Measurements from ENCODE around the gene SPEF2.

Gene SPEF2

DNA sequence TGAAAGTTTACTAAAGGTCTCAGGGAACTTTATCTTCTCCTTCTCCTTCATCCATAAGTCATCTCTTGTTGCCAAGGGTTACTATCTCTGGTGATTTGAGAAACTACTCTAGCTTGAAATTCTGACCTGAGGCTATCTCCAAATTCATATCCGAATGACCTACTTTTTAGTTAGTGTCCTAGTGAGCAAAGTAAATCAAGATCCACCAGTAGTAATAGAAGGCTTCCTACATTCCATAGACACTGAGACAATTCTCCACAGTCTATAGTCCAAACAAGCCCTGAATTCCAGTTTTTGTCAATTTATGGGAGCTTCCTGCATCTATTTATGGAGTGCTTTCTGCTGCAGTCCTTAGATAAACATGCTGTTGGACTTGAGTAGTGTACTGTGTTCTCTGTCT, 244.1 kb downstream of the SPEF2 start:
- Histone ChIP-seq H3K27ac (ENCODE audit: extremely low read depth, low read depth, low read length) (no peak overlapping the region), H3K4me1 (ENCODE audit: control insufficient read depth, insufficient read depth, low read length) (peaks cover 4% of the 10 kb centered on the region), H3K36me3 (ENCODE audit: control insufficient read depth in 2 of 2, insufficient read depth in 1 of 2, low read length in 2 of 2) (no peaks in the 10 kb centered on the region), H3K9me3 (ENCODE audit: control insufficient read depth, insufficient read depth, low read depth, low read length) (no peaks in the 10 kb centered on the region; the same call in 1 of the 2 replicates), H3K4me3 (ENCODE audit: low read depth, low read length) (no peak overlapping the region)
- CTCF ChIA-PET: no interaction called here
- POLR2A ChIA-PET: no interaction called here
- TF ChIP-seq ZNF16 (tag by site-specific recombination; IDR thresholded peaks at IDR 0.05; ENCODE audit: low read depth) (no peak), BCL11B (tag by site-specific recombination; IDR thresholded peaks at IDR 0.05; ENCODE audit: low read depth) (no peak), ZFP41 (tag by site-specific recombination; IDR thresholded peaks at IDR 0.05; ENCODE audit: borderline replicate concordance) (no peak), REPIN1 (tag by site-specific recombination; IDR thresholded peaks at IDR 0.05; ENCODE audit: low read depth) (no peak)
- TF ChIP-seq, protein P1, sequence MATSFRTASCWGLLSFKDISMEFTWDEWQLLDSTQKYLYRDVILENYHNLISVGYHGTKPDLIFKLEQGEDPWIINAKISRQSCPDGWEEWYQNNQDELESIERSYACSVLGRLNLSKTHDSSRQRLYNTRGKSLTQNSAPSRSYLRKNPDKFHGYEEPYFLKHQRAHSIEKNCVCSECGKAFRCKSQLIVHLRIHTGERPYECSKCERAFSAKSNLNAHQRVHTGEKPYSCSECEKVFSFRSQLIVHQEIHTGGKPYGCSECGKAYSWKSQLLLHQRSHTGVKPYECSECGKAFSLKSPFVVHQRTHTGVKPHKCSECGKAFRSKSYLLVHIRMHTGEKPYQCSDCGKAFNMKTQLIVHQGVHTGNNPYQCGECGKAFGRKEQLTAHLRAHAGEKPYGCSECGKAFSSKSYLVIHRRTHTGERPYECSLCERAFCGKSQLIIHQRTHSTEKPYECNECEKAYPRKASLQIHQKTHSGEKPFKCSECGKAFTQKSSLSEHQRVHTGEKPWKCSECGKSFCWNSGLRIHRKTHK (tag by site-specific recombination; IDR thresholded peaks at IDR 0.05): no peak

DNA sequence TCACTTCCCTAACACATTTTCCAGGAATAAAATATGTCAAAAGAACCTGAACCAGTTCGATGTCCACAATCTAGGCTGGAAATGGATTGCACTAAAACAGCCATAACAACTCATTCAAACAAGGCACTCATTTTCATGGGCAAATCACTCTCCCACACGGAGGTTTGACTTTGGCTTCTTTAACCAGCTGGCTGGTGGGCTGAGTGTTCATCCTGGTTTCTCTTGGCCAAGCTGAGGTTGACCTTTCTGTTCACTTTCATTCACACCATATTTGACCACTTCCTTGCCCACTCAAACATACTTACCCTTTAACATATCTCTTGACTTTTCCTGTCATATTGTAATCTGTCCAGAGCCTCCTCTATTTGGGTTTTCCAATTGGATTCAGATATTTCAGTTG, 244.5 kb downstream of the SPEF2 start:
- CTCF ChIA-PET: no interaction called here
- Histone ChIP-seq H3K4me3 (ENCODE audit: low read depth, low read length) (no peak overlapping the region), H3K9me3 (ENCODE audit: control insufficient read depth, insufficient read depth, low read depth, low read length) (no peaks in the 10 kb centered on the region; the same call in 1 of the 2 replicates), H3K4me1 (ENCODE audit: control insufficient read depth, insufficient read depth, low read length) (peaks cover 4% of the 10 kb centered on the region), H3K36me3 (ENCODE audit: control insufficient read depth in 2 of 2, insufficient read depth in 1 of 2, low read length in 2 of 2) (no peaks in the 10 kb centered on the region), H3K27ac (ENCODE audit: extremely low read depth, low read depth, low read length) (no peak overlapping the region)
- POLR2A ChIA-PET: no interaction called here
- TF ChIP-seq ZNF239 (tag by site-specific recombination; IDR thresholded peaks at IDR 0.05): no peak
- no peak for TF ChIP-seq ZNF157 (tag by site-specific recombination; IDR thresholded peaks at IDR 0.05)
- no peak for TF ChIP-seq ZNF416 (tag by site-specific recombination; IDR thresholded peaks at IDR 0.05)
- no peak for TF ChIP-seq ZNF747 (tag by site-specific recombination; IDR thresholded peaks at IDR 0.05)
- TF ChIP-seq, protein P2, sequence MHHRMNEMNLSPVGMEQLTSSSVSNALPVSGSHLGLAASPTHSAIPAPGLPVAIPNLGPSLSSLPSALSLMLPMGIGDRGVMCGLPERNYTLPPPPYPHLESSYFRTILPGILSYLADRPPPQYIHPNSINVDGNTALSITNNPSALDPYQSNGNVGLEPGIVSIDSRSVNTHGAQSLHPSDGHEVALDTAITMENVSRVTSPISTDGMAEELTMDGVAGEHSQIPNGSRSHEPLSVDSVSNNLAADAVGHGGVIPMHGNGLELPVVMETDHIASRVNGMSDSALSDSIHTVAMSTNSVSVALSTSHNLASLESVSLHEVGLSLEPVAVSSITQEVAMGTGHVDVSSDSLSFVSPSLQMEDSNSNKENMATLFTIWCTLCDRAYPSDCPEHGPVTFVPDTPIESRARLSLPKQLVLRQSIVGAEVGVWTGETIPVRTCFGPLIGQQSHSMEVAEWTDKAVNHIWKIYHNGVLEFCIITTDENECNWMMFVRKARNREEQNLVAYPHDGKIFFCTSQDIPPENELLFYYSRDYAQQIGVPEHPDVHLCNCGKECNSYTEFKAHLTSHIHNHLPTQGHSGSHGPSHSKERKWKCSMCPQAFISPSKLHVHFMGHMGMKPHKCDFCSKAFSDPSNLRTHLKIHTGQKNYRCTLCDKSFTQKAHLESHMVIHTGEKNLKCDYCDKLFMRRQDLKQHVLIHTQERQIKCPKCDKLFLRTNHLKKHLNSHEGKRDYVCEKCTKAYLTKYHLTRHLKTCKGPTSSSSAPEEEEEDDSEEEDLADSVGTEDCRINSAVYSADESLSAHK (tag by site-specific recombination; IDR thresholded peaks at IDR 0.05): no peak
- TF ChIP-seq, protein P3, sequence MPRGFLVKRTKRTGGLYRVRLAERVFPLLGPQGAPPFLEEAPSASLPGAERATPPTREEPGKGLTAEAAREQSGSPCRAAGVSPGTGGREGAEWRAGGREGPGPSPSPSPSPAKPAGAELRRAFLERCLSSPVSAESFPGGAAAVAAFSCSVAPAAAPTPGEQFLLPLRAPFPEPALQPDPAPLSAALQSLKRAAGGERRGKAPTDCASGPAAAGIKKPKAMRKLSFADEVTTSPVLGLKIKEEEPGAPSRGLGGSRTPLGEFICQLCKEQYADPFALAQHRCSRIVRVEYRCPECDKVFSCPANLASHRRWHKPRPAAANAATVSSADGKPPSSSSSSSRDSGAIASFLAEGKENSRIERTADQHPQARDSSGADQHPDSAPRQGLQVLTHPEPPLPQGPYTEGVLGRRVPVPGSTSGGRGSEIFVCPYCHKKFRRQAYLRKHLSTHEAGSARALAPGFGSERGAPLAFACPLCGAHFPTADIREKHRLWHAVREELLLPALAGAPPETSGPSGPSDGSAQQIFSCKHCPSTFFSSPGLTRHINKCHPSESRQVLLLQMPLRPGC (tag by site-specific recombination; IDR thresholded peaks at IDR 0.05): no peak
- TF ChIP-seq, protein P4, sequence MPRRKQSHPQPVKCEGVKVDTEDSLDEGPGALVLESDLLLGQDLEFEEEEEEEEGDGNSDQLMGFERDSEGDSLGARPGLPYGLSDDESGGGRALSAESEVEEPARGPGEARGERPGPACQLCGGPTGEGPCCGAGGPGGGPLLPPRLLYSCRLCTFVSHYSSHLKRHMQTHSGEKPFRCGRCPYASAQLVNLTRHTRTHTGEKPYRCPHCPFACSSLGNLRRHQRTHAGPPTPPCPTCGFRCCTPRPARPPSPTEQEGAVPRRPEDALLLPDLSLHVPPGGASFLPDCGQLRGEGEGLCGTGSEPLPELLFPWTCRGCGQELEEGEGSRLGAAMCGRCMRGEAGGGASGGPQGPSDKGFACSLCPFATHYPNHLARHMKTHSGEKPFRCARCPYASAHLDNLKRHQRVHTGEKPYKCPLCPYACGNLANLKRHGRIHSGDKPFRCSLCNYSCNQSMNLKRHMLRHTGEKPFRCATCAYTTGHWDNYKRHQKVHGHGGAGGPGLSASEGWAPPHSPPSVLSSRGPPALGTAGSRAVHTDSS (tag by site-specific recombination; IDR thresholded peaks at IDR 0.05): no peak
- TF ChIP-seq, protein P5, sequence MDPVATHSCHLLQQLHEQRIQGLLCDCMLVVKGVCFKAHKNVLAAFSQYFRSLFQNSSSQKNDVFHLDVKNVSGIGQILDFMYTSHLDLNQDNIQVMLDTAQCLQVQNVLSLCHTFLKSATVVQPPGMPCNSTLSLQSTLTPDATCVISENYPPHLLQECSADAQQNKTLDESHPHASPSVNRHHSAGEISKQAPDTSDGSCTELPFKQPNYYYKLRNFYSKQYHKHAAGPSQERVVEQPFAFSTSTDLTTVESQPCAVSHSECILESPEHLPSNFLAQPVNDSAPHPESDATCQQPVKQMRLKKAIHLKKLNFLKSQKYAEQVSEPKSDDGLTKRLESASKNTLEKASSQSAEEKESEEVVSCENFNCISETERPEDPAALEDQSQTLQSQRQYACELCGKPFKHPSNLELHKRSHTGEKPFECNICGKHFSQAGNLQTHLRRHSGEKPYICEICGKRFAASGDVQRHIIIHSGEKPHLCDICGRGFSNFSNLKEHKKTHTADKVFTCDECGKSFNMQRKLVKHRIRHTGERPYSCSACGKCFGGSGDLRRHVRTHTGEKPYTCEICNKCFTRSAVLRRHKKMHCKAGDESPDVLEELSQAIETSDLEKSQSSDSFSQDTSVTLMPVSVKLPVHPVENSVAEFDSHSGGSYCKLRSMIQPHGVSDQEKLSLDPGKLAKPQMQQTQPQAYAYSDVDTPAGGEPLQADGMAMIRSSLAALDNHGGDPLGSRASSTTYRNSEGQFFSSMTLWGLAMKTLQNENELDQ (tag by site-specific recombination; IDR thresholded peaks at IDR 0.05; ENCODE audit: low read depth): no peak
- TF ChIP-seq, protein P6, sequence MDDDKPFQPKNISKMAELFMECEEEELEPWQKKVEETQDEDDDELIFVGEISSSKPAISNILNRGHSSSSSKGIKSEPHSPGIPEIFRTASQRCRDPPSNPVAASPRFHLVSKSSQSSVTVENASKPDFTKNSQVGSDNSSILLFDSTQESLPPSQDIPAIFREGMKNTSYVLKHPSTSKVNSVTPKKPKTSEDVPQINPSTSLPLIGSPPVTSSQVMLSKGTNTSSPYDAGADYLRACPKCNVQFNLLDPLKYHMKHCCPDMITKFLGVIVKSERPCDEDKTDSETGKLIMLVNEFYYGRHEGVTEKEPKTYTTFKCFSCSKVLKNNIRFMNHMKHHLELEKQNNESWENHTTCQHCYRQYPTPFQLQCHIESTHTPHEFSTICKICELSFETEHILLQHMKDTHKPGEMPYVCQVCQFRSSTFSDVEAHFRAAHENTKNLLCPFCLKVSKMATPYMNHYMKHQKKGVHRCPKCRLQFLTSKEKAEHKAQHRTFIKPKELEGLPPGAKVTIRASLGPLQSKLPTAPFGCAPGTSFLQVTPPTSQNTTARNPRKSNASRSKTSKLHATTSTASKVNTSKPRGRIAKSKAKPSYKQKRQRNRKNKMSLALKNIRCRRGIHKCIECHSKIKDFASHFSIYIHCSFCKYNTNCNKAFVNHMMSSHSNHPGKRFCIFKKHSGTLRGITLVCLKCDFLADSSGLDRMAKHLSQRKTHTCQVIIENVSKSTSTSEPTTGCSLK (tag by site-specific recombination; IDR thresholded peaks at IDR 0.05): no peak
- no peak for TF ChIP-seq ZNF114 (tag by site-specific recombination; IDR thresholded peaks at IDR 0.05)
- TF ChIP-seq ZNF121 (tag by site-specific recombination; IDR thresholded peaks at IDR 0.05): no peak

Measured in HEK293 (cell line).